GM18507 (cell line): ENCODE results near the gene DISP2.

ENCODE experiments used
- DNase-seq: peaks from one replicate; pipeline ENCODE4 v3.0.0; 2011; ENCODE audit warnings: low read depth; ENCODE audit not compliant: insufficient read length; ENCODE audit errors: extremely low spot score
- FAIRE-seq: peaks from 2 replicates; lab custom pipeline; 2011; peaks lifted over from hg19 to GRCh38; lab: Jason Lieb, UNC

DISP2 gene

DNA sequence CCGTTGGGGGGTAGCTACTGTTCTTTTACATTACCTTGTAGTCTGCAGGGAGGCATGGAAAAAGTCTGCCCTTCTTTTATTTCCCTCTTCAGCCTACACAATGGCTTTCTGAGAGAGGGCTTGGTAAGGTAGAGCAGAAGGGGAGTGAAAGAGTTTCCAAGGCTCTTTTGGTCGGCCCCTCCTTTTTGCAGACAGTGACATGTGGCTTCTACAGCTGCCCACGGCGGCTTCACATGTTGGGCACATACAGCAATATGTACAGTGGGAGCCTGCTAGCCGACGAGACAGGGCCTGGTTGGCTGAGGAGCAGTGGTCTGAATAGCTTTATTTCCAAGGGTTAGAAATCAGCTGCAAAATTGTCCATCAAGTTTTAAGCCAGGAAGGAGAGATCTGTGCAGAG is 30.6 kb upstream of the DISP2 start:
- no peak for DNase-seq
- no peak for FAIRE-seq

- DNase-seq (no peak), FAIRE-seq (no peak)
Observed at GRCh38 chr15:40328176-40328575, 29.8 kb upstream of the DISP2 start.

DNA sequence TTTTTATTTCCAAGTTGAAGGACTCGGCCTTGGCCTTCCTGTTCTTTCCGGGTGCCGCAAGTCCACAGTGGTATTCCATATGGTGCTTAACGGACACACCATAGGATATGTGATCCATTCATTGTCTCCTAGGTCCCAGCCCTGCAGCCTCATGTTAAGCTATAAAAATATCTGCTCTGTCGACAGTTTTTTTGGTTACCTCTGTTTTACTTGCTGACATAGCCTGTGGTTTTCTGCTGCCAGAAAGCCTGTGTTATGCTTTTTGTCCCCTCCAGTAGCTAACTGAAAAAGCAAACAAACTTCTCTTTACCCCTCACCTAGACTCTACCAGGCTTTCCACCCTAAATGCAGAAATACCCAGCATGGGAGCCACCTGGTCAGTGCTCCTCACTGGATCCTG is 29.3 kb upstream of the DISP2 start:
- no peak for DNase-seq
- FAIRE-seq, result no peak

- FAIRE-seq (no peak), DNase-seq (no peak)
Observed at GRCh38 chr15:40329804-40330203, 28.2 kb upstream of the DISP2 start.

DNA sequence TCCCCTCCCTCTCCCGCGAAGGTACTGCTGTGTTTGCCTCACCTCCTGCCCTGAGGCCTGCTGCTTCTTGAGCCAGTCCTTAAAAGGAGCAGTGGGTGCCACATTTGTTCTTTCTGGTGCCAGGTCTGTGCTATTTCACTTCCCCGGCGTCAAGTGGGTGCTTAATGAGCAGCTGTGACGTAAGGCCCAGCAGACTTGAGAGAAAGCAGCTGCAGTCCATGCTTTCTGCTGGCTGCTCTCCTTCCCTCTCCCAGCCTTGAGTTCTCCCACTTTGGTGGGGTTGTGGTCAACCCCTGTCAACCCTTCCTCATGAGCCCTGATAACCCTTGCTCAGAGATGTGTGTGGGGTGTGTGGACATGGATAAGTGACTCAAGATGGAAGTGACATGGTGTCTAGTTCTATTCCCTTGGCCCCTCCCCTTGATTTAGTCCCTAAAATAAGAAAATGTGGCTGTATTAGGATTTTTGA is 27.6 kb upstream of the DISP2 start:
- DNase-seq (no peak), FAIRE-seq (no peak)

GRCh38 chr15:40331026-40331425 is 27.0 kb upstream of the DISP2 start:
- DNase-seq, result no peak

DNA sequence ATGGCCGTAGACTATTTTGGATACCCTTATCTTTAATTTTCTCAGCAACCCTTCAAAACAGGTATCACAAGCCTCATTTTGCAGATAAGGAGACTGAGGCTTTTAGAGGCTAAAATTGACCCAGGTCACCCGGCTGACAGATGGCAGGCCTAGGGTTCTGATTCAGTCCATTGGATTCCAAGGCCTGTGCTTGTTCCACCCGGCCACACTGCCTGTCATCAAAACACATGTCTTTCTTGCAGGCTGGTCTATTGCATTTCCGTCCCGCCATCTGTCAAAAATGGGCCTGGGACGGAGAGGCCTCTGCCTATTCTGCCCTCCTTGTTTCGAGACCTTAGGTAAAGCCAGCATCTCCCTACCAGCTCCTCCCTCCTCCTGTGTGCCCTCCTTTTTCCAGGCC is 26.4 kb upstream of the DISP2 start:
- DNase-seq (no peak), FAIRE-seq (no peak)

More at GRCh38 chr15:40331026-40331425, 27.0 kb upstream of the DISP2 start:
- FAIRE-seq, result no peak

- no peak for FAIRE-seq
- DNase-seq, result no peak
Observed at GRCh38 chr15:40332113-40332781, 25.8 kb upstream of the DISP2 start.

- peak; percentile 71 for FAIRE-seq
- DNase-seq, result no peak
Observed at GRCh38 chr15:40333922-40334492, 24.0 kb upstream of the DISP2 start.

- no peak for FAIRE-seq
- no peak for DNase-seq
Observed at GRCh38 chr15:40334541-40334940, 23.5 kb upstream of the DISP2 start.

- FAIRE-seq (no peak), DNase-seq (no peak)
Observed at GRCh38 chr15:40334941-40335795, 22.9 kb upstream of the DISP2 start.

DNA sequence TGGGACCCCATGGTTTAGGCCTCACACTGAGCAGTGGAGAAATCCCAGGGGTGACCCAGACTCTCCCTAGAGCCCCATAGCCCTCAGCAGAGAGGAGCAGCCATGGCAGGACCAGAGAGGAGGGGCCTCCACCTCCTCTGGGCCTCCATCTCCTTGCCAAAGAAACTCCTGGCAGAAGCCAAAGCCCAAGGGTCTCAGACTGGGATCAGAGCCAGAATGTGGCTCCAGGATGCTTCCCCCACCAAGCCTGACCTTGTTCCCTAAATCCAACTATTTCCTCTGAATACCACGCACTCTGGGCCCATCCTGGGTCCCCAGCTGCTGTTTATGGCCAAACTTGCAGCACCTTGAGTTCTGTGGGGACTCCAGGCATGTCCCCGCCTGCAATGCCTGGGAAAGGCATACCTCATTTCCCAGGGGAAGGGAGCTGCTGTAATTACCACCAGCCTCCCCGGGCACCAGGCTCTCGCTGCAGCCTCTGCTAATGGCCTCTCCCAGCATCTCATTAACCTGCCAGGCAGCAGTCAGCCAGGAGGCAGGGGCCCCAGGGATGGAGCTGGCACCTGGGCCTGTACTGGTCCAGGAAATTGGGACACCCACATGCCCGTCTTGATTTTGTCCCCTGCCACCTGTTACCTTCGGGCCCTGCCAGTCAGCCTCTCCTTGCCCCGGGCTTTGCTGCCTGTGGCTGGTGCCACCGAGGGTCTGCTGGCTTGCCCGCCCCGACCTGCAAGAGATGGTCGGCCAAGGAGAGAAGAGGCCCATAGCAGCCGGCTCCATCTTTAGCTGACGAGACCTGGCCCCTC is 21.9 kb upstream of the DISP2 start:
- DNase-seq (no peak), FAIRE-seq (no peak)

DNA sequence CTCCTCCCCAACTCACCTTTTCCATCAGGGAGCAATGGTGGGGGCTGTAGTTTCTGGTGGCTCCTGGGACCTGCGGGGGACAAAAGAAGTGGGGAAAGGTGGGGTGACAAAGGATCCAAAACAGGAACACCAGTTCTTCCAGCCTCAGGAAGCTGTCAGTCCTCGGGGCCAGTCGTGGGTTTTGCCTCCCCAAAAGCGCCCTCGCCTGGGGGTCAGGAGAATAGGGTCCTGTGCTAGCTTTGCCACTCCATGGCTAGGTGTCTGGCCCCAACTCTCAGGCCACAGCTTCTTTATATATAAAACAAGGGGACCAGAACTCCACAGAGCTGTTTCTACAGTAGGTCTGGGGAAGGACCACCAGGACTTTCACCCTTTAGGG is 21.3 kb upstream of the DISP2 start:
- DNase-seq, result no peak
- FAIRE-seq, result peak; percentile 57

- FAIRE-seq (no peak), DNase-seq (no peak)
Observed at GRCh38 chr15:40337597-40337996, 20.4 kb upstream of the DISP2 start.

DNA sequence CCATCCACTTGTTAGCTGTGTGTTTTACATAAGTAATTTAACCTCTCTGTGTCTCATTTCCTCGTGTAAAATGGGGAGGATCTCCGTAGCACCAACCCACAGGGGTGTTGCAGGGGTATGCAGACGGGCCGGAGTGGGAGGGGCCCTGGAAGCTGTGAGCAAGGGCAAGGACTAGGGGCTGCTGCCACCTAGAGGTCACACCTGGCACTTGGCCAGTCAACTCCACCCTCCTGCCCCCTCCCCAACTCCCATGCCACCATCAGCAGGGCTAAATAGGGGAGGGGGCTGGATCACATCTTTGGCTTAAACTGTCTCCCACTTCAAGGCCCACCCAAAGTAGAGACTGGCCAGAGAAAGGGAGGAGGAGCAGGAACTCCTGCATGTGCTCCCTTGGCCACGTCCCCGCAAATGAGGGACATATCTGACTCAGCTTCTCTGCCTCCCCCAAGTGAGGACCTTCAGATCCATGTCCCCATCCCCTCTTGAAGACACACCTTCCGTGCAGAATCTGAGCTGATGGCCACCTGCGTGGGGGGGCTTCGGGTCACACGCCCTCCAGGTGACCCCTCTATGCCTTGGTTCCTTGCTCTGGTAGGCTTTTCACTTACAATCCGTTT is 19.9 kb upstream of the DISP2 start:
- DNase-seq (peak; percentile 78), FAIRE-seq (peak; percentile 79)

DNA sequence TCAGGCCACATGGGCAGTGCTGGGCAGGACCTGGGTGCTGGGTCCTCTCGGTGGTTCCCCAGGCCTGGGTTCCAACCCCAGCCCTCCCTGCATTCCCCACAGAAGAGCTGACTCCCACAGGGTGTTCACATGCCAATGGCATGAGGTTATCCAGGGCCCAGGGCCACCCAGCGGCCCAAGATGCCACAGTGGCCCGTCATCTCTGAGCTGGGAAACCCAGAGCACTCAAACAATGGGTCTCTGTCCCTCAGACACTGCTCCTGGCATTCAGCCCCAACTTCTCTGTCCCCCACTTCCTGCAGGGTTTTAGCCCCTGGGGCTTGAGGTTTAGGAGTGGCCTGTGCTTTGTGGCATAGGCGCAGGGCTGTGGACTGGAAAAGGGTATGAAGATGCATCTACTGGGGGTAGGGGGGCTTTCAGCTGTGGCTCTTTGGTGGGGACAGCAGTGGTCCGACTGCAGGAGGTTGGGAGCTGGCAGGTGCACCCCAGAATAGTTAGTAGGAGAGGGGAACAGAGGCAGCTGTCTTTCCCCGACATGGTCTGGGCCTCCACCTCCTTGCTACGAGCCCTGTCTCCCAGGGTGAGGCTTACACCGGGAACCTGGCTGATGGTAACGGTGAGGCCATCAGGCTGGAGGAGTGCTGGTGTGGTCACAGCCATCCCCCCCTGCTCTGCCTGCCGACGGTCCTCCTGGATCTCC is 18.9 kb upstream of the DISP2 start:
- FAIRE-seq, result no peak
- DNase-seq, result no peak

- no peak for FAIRE-seq
- DNase-seq, result no peak
Observed at GRCh38 chr15:40339621-40339945, 18.4 kb upstream of the DISP2 start.

- DNase-seq (no peak), FAIRE-seq (no peak)
Observed at GRCh38 chr15:40340038-40340739, 17.8 kb upstream of the DISP2 start.
